Common myeloid progenitor, CD34-positive (primary cell): ENCODE measurements around the gene NPC1L1.

Experiments
- CTCF ChIA-PET: fragments of 350-600 bp; sonication (Branson Sonifier 250); formaldehyde crosslinking; loops from one replicate; lab custom pipeline; 2021; ENCODE audit warnings: antibody characterized with exemption; lab: Charles Lee
- POLR2A ChIA-PET: fragments of 350-600 bp; sonication (Branson Sonifier 250); formaldehyde crosslinking; loops from one replicate; lab custom pipeline; 2021; ENCODE audit warnings: antibody characterized with exemption; lab: Charles Lee
- DNase-seq, 3 donors: peaks; one replicate each; pipeline versions ENCODE4 v3.0.0 to v3.0.0-alpha.2; 2013
- H3K27ac ChIP-seq, 2 experiments: 1 replicate in 1 of 2; 2 replicates in 1 of 2; pipeline ENCODE4 v1.7.0; 2013; ENCODE audit warnings: inconsistent platforms in 2 of 2, low read length in 2 of 2, mild to moderate bottlenecking in 2 of 2, low read depth in 1 of 2, moderate library complexity in 1 of 2; ENCODE audit not compliant: severe bottlenecking in 2 of 2, insufficient read depth in 1 of 2, poor library complexity in 1 of 2
- H3K27me3 ChIP-seq, 5 experiments: replicated peaks in 2 of 5; 1 replicate in 3 of 5; 2 replicates in 2 of 5; pipeline versions ENCODE4 v1.6.1 to v1.7.0; 2013; ENCODE audit warnings: low read length in 4 of 5, mild to moderate bottlenecking in 2 of 5, moderate library complexity in 2 of 5, inconsistent platforms in 1 of 5; ENCODE audit not compliant: insufficient read depth in 5 of 5, control insufficient read depth in 4 of 5
- H3K36me3 ChIP-seq, 4 experiments: 1 replicate in 2 of 4; 2 replicates in 2 of 4; pipeline versions ENCODE4 v1.6.1 to v1.7.0; 2013; ENCODE audit warnings: low read length in 3 of 4, control low read depth in 1 of 4, mild to moderate bottlenecking in 1 of 4; ENCODE audit not compliant: control insufficient read depth in 4 of 4, insufficient read depth in 4 of 4
- H3K4me1 ChIP-seq, 4 experiments: 1 replicate in 3 of 4; 2 replicates in 1 of 4; pipeline versions ENCODE4 v1.6.1 to v1.7.1; 2013; ENCODE audit warnings: low read length in 3 of 4, mild to moderate bottlenecking in 3 of 4, control low read depth in 1 of 4, inconsistent platforms in 1 of 4, moderate library complexity in 1 of 4; ENCODE audit not compliant: control insufficient read depth in 4 of 4, insufficient read depth in 4 of 4; ENCODE audit errors: control extremely low read depth in 1 of 4
- H3K4me3 ChIP-seq, 7 experiments: 1 replicate in 4 of 7; 2 replicates in 3 of 7; pipeline versions ENCODE4 v1.5.1 to v1.7.0; 2013; ENCODE audit warnings: mild to moderate bottlenecking in 7 of 7, low read length in 6 of 7, moderate library complexity in 6 of 7, inconsistent platforms in 2 of 7, low read depth in 2 of 7, control low read depth in 1 of 7; ENCODE audit not compliant: insufficient read depth in 4 of 7, control insufficient read depth in 1 of 7; ENCODE audit errors: extremely low read depth in 1 of 7
- H3K9me3 ChIP-seq, 5 experiments: 1 replicate in 4 of 5; 2 replicates in 1 of 5; pipeline versions ENCODE4 v1.6.1 to v1.7.1; 2013; ENCODE audit warnings: low read length in 4 of 5, mild to moderate bottlenecking in 2 of 5, inconsistent platforms in 1 of 5, low read depth in 1 of 5, moderate library complexity in 1 of 5; ENCODE audit not compliant: control insufficient read depth in 4 of 5, insufficient read depth in 2 of 5; ENCODE audit errors: control extremely low read depth in 1 of 5
- WGBS: methylation state at CpG from one replicate; pipeline ENCODE4 v1.1.5; 2013; ENCODE audit not compliant: insufficient coverage; 5-methylcytosine and 5-hydroxymethylcytosine counted together

Gene NPC1L1

GRCh38 chr7:44476313-44476712 lies 64.8 kb downstream of the NPC1L1 start:
- 97% methylated on average over 5 of the region's 5 CpGs for WGBS
- Histone ChIP-seq H3K27ac (no peak overlapping the region), H3K4me3 (no peak overlapping the region), H3K36me3 (peaks cover 36 to 77% (median 52%) of the 10 kb centered on the region in 4 experiments), H3K27me3 (no peaks in the 10 kb centered on the region), H3K4me1 (no peaks in the 10 kb centered on the region), H3K9me3 (peaks cover 0 to 3% (median 0%) of the 10 kb centered on the region in 5 experiments)
- no peak for DNase-seq
- POLR2A ChIA-PET, result no interaction called here
- CTCF ChIA-PET, result interaction anchor here (0.9 to 2.2 kb wide), 8 partner anchors 10 to 236 kb away, joined by 3 to 10 read pairs (median 6); partner anchors contain the start of gene NUDCD3

- Histone ChIP-seq H3K4me3 (no peak overlapping the region), H3K4me1 (no peaks in the 10 kb centered on the region), H3K9me3 (no peaks in the 10 kb centered on the region), H3K27ac (no peak overlapping the region), H3K36me3 (peaks cover 38 to 63% (median 50%) of the 10 kb centered on the region in 4 experiments), H3K27me3 (no peaks in the 10 kb centered on the region)
- WGBS, result 100% methylated on average over 3 of the region's 3 CpGs
- DNase-seq, result no peak
- CTCF ChIA-PET, result interaction anchor here (1.5 kb wide), 1 partner anchor 11 kb away, joined by 4 read pairs; no protein-coding TSS in a partner anchor
- POLR2A ChIA-PET, result no interaction called here
Measured at GRCh38 chr7:44473295-44473694, 67.8 kb downstream of the NPC1L1 start.

- H3K27ac ChIP-seq, result no peak overlapping the region
- 100% methylated on average over 3 of the region's 3 CpGs for WGBS
- CTCF ChIA-PET, result interaction anchor here (1.5 kb wide), 1 partner anchor 10 kb away, joined by 4 read pairs; no protein-coding TSS in a partner anchor
- no peaks in the 10 kb centered on the region for H3K9me3 ChIP-seq
- peaks cover 38 to 63% (median 51%) of the 10 kb centered on the region in 4 experiments for H3K36me3 ChIP-seq
- POLR2A ChIA-PET, result no interaction called here
- no peak for DNase-seq
- H3K27me3 ChIP-seq, result no peaks in the 10 kb centered on the region
- no peaks in the 10 kb centered on the region for H3K4me1 ChIP-seq
- no peak overlapping the region for H3K4me3 ChIP-seq
Measured at GRCh38 chr7:44472843-44473242, 68.3 kb downstream of the NPC1L1 start.

- no peaks in the 10 kb centered on the region for H3K9me3 ChIP-seq
- 90% methylated on average over 2 of the region's 3 CpGs for WGBS
- H3K4me3 ChIP-seq, result no peak overlapping the region
- no peaks in the 10 kb centered on the region for H3K4me1 ChIP-seq
- ChIA-PET CTCF (interaction anchor here (1.5 kb wide), 1 partner anchor 9 kb away, joined by 4 read pairs; no protein-coding TSS in a partner anchor), POLR2A (no interaction called here)
- no peak for DNase-seq
- H3K27ac ChIP-seq, result no peak overlapping the region
- peaks cover 39 to 66% (median 53%) of the 10 kb centered on the region in 4 experiments for H3K36me3 ChIP-seq
- no peaks in the 10 kb centered on the region for H3K27me3 ChIP-seq
Measured at GRCh38 chr7:44471850-44472249, 69.3 kb downstream of the NPC1L1 start.

GRCh38 chr7:44471436-44471835 lies 69.7 kb downstream of the NPC1L1 start:
- H3K36me3 ChIP-seq, result peaks cover 36 to 66% (median 51%) of the 10 kb centered on the region in 4 experiments
- no peak overlapping the region for H3K4me3 ChIP-seq
- H3K27ac ChIP-seq, result no peak overlapping the region
- ChIA-PET CTCF (interaction anchor here (1.6 kb wide), 1 partner anchor 13 kb away, joined by 3 read pairs; no protein-coding TSS in a partner anchor), POLR2A (no interaction called here)
- no peaks in the 10 kb centered on the region for H3K9me3 ChIP-seq
- 100% methylated on average over 1 of the region's 1 CpG for WGBS
- H3K4me1 ChIP-seq, result no peaks in the 10 kb centered on the region
- H3K27me3 ChIP-seq, result no peaks in the 10 kb centered on the region
- no peak for DNase-seq

GRCh38 chr7:44470628-44471245 lies 70.4 kb downstream of the NPC1L1 start:
- POLR2A ChIA-PET, result interaction anchor here (0.5 kb wide), 1 partner anchor 30 kb away, joined by 3 read pairs; no protein-coding TSS in a partner anchor
- no peaks in the 10 kb centered on the region for H3K4me1 ChIP-seq
- H3K36me3 ChIP-seq, result peaks cover 30 to 65% (median 47%) of the 10 kb centered on the region in 4 experiments
- no peak for DNase-seq
- no peak overlapping the region for H3K27ac ChIP-seq
- no peak overlapping the region for H3K4me3 ChIP-seq
- 100% methylated on average over 4 of the region's 5 CpGs for WGBS
- CTCF ChIA-PET, result interaction anchor here (1.6 kb wide), 1 partner anchor 14 kb away, joined by 3 read pairs; no protein-coding TSS in a partner anchor
- no peaks in the 10 kb centered on the region for H3K9me3 ChIP-seq
- H3K27me3 ChIP-seq, result no peaks in the 10 kb centered on the region

- DNase-seq, result no peak
- ChIA-PET CTCF (interaction anchor here (0.8 to 1.6 kb wide), 2 partner anchors 15 to 21 kb away, joined by 3 to 4 read pairs; no protein-coding TSS in a partner anchor), POLR2A (interaction anchor here (0.5 kb wide), 1 partner anchor 91 kb away, joined by 3 read pairs; no protein-coding TSS in a partner anchor)
- 100% methylated on average over 2 of the region's 2 CpGs for WGBS
- Histone ChIP-seq H3K4me1 (no peaks in the 10 kb centered on the region), H3K27me3 (no peaks in the 10 kb centered on the region), H3K4me3 (no peak overlapping the region), H3K9me3 (no peaks in the 10 kb centered on the region), H3K27ac (no peak overlapping the region), H3K36me3 (peaks cover 27 to 69% (median 47%) of the 10 kb centered on the region in 4 experiments)
Measured at GRCh38 chr7:44470135-44470479, 71.0 kb downstream of the NPC1L1 start.
